Measurements from ENCODE around the gene PLP2.

- TF ChIP-seq CTCF (IDR thresholded peaks at IDR 0.05) (no peak), POLR2A (IDR thresholded peaks at IDR 0.05) (no peak)
Measured at GRCh38 chrX:49187526-49187925, 15.8 kb downstream of the PLP2 start.
